ENCODE results near the gene CDC42BPG. TPM values are rescaled to one million over a fixed set of nuclear protein-coding genes. Genes with fewer than 3 reads are reported as not detected.

CDC42BPG gene
- total and polyA plus RNA-seq, 9 of the 15 experiments (the other 6 are each of a cell fraction or from before 2014, with no cell fraction given) = 0.04 to 8.8 (median 2.1) TPM

DNA sequence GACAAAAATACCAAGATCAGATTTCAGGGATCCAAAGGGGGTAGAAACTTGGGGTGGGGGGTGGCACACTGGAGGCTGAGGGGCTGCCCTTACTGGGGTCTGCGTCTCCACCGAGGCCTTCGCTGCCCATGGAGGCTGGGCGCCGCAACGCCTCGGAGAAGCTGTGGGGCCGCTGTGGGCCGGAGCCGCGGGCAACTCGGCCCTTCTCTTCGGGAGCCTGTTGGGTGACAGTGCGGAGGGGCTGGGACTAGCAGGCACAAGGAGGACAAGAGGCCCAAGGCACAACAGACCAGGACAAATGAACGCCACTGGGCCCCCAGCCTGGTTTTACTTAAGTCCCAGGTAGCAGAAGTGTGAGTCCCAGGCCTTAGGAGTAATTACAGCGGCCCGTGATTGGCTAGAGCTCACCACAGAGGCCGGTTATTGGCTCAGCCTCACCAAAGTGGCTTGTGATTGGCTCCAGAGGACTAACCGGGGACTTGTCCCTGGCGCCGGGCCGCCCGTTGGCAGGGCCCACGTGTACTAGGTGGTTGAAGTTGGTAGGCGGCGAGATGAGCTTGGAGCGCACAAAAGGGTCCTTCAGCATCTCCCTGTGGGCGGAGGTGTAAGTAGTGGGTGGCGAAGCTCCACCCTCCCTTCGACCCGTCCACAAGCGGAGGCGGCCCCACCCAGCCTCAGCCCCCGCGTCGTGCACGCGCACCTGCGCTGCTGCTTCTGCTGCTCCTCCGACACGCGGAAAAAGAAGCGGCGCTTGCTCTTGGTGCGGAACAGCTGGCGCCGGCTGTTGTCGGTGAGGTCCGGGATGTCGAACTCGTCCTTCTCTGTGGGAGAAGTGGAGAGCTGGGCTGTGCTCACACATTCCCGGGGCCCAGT lies 17.6 kb downstream of the CDC42BPG start (continued):
- peak; percentile 78 for TF ChIP-seq ZBTB33 (CRISPR knock-in tag; IDR thresholded peaks at IDR 0.05)
- 0 out of 2 replicates have a peak, but pooled peaks have one; percentile 39 for TF ChIP-seq POLR2G (IDR thresholded peaks at IDR 0.05; ENCODE audit: low read depth, low read length)
- TF ChIP-seq ZNF324 (CRISPR knock-in tag; IDR thresholded peaks at IDR 0.05) = no peak

DNA sequence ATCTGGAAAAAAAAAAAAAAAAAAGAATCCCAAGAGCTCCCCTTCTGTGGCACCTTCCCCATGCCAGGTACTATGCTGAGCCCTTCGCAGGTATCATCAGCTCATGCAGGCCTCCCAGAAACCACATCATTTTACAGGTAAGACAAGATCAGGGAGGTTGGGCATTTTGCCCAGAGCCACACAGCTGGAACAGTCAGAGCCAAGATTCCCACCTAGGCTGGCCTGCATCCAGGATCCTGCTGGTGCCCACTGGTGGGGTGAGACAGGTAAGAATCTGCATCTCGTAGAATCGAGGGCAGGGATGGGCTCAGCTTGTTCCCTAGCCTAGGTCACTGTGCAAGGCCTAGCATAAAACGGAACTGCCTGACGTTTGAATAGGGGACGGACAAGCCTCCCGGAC lies 18.4 kb downstream of the CDC42BPG start:
- intact Hi-C loops (cut with micrococcal nuclease) (no loop called here), in situ Hi-C loops (cut with MboI) (no loop called here)
- Histone ChIP-seq H3K9me1 (ENCODE audit: control insufficient read depth, insufficient read depth, low read length) (no peaks in the 10 kb centered on the region), H2AFZ (ENCODE audit: low read depth, low read length) (no peak overlapping the region), H3K27ac (ENCODE audit: extremely low read depth, low read depth, low read length) (no peak overlapping the region), H3K4me2 (ENCODE audit: insufficient read depth, low read length) (no peak overlapping the region), H3K79me2 (ENCODE audit: control insufficient read depth, insufficient read depth, low read length) (no peaks in the 10 kb centered on the region), H3K9me3 (replicated peaks; ENCODE audit: control insufficient read depth, insufficient read depth, low read depth, low read length) (no peaks in the 10 kb centered on the region), H3K4me1 (replicated peaks in 1 of 2; ENCODE audit: control insufficient read depth in 2 of 2, insufficient read depth in 2 of 2, low read length in 2 of 2) (peaks cover 10 to 35% of the 10 kb centered on the region in 2 experiments; a peak in 4 of 5 replicates), H3K27me3 (ENCODE audit: control insufficient read depth in 2 of 2, insufficient read depth in 2 of 2, low read length in 2 of 2) (no peaks in the 10 kb centered on the region), H3K4me3 (no peak overlapping the region), H4K20me1 (replicated peaks; ENCODE audit: control insufficient read depth, insufficient read depth, low read length) (no peaks in the 10 kb centered on the region), H3K36me3 (ENCODE audit: control insufficient read depth, insufficient read depth, low read length) (peaks cover 41% of the 10 kb centered on the region; the same call in 2 of the 3 replicates), H3K9ac (ENCODE audit: insufficient read depth in 1 of 2, low read depth in 2 of 2, low read length in 2 of 2) (0 out of 4 replicates have a peak overlapping the region, but pooled peaks of 1 of the 2 experiments have one; percentile 50)
- ATAC-seq (no peak), DNase-seq (ENCODE audit: extremely low read depth in 1 of 4, low spot score in 3 of 4) (no peak), FAIRE-seq (no peak)
- POLR2A ChIA-PET = interaction anchor here (1.5 kb wide), 1 partner anchor 9 kb away, joined by 4 read pairs; no protein-coding TSS in a partner anchor
- TF ChIP-seq, protein P1, sequence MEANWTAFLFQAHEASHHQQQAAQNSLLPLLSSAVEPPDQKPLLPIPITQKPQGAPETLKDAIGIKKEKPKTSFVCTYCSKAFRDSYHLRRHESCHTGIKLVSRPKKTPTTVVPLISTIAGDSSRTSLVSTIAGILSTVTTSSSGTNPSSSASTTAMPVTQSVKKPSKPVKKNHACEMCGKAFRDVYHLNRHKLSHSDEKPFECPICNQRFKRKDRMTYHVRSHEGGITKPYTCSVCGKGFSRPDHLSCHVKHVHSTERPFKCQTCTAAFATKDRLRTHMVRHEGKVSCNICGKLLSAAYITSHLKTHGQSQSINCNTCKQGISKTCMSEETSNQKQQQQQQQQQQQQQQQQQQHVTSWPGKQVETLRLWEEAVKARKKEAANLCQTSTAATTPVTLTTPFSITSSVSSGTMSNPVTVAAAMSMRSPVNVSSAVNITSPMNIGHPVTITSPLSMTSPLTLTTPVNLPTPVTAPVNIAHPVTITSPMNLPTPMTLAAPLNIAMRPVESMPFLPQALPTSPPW (CRISPR knock-in tag; IDR thresholded peaks at IDR 0.05) = no peak
- TF ChIP-seq ZFP36 (IDR thresholded peaks at IDR 0.05; ENCODE audit: low read depth, low read length, partially characterized antibody) (peak; percentile 6), TCF7 (IDR thresholded peaks at IDR 0.05; ENCODE audit: borderline replicate concordance) (no peak), BCOR (IDR thresholded peaks at IDR 0.05) (0 out of 2 replicates have a peak, but pooled peaks have one; percentile 28)
- no TSS peak for BruUV-seq (replicated peaks)
- CTCF ChIA-PET (ENCODE audit: low intra/inter-chr PET ratio) = no interaction called here
- 86% methylated on average over 7 of the region's 7 CpGs for WGBS (ENCODE audit: insufficient coverage, low coverage, missing lambda C conversion rate)

Data from K562 (cell line).